Measurements from ENCODE around the gene SYT14. TPM values are rescaled to one million over a fixed set of nuclear protein-coding genes. Genes with fewer than 3 reads are reported as not detected.

The SYT14 gene
- total RNA-seq, 2 donors from 2014 or later: 6.2 to 7.1 TPM

DNA sequence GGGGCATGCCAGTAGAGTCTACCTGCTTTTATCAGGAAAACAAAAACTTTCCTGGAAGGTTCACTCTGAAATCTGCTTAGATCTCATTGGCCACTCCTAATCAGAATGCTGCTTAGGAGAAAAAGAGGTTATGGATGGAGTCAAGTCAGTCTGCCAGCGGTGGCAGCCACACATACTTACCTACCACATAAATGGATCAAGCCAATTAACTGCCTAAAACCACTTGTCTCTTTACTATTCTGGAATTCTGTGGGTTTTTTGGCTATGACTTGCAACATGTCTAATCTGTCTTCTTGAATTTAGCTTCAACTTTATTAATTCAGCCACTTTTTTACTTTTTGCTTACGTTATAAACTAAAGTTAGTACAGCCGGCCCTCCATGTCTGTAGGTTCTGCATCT, 154.3 kb downstream of the SYT14 start:
- no peaks in the 10 kb centered on the region for H3K9me3 Mint-ChIP-seq
- H3K4me1 Mint-ChIP-seq: no peaks in the 10 kb centered on the region
- Histone ChIP-seq H3K4me1 (ENCODE audit: control insufficient read depth, insufficient read depth, low read length) (no peaks in the 10 kb centered on the region), H3K27me3 (ENCODE audit: control insufficient read depth, insufficient read depth, low read length, poor library complexity, severe bottlenecking) (no peaks in the 10 kb centered on the region), H3K36me3 (ENCODE audit: control insufficient read depth, insufficient read depth, low read length) (no peaks in the 10 kb centered on the region), H3K9me3 (ENCODE audit: control insufficient read depth, low read length) (no peaks in the 10 kb centered on the region), H3K27ac (ENCODE audit: low read depth, low read length) (no peak overlapping the region), H3K4me3 (ENCODE audit: low read length) (no peak overlapping the region), H3K9ac (ENCODE audit: extremely low read depth, low read length, poor library complexity, severe bottlenecking) (no peak overlapping the region)
- H3K36me3 Mint-ChIP-seq (ENCODE audit: low read depth): peaks cover 2% of the 10 kb centered on the region
- H3K4me3 Mint-ChIP-seq: no peak overlapping the region
- TF ChIP-seq, protein P1, sequence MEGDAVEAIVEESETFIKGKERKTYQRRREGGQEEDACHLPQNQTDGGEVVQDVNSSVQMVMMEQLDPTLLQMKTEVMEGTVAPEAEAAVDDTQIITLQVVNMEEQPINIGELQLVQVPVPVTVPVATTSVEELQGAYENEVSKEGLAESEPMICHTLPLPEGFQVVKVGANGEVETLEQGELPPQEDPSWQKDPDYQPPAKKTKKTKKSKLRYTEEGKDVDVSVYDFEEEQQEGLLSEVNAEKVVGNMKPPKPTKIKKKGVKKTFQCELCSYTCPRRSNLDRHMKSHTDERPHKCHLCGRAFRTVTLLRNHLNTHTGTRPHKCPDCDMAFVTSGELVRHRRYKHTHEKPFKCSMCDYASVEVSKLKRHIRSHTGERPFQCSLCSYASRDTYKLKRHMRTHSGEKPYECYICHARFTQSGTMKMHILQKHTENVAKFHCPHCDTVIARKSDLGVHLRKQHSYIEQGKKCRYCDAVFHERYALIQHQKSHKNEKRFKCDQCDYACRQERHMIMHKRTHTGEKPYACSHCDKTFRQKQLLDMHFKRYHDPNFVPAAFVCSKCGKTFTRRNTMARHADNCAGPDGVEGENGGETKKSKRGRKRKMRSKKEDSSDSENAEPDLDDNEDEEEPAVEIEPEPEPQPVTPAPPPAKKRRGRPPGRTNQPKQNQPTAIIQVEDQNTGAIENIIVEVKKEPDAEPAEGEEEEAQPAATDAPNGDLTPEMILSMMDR (conservative IDR thresholded peaks at IDR 0.05): no peak
- H3K27me3 Mint-ChIP-seq (ENCODE audit: insufficient read depth): no peaks in the 10 kb centered on the region
- WGBS, 2 experiments (ENCODE audit: insufficient coverage in 1 of 2, insufficient read length in 1 of 2): 97% methylated on average over 2 of the region's 3 CpGs; no CpG with 5 or more reads in 1 of the 2 experiments
- no peak for DNase-seq
- no peak overlapping the region for H3K27ac Mint-ChIP-seq

GRCh38 chr1:210093461-210093860, 155.4 kb downstream of the SYT14 start:
- no peaks in the 10 kb centered on the region for H3K9me3 ChIP-seq (ENCODE audit: control insufficient read depth, low read length)
- no peak overlapping the region for H3K4me3 ChIP-seq (ENCODE audit: low read length)
- H3K36me3 ChIP-seq (ENCODE audit: control insufficient read depth, insufficient read depth, low read length): no peaks in the 10 kb centered on the region
- H3K27ac ChIP-seq (ENCODE audit: low read depth, low read length): no peak overlapping the region
- Mint-ChIP-seq H3K4me3 (no peak overlapping the region), H3K9me3 (no peaks in the 10 kb centered on the region), H3K27me3 (ENCODE audit: insufficient read depth) (no peaks in the 10 kb centered on the region), H3K36me3 (ENCODE audit: low read depth) (peaks cover 6% of the 10 kb centered on the region), H3K27ac (no peak overlapping the region), H3K4me1 (no peaks in the 10 kb centered on the region)
- H3K9ac ChIP-seq (ENCODE audit: extremely low read depth, low read length, poor library complexity, severe bottlenecking): no peak overlapping the region
- DNase-seq: no peak
- TF ChIP-seq, protein P1 (conservative IDR thresholded peaks at IDR 0.05): no peak
- H3K4me1 ChIP-seq (ENCODE audit: control insufficient read depth, insufficient read depth, low read length): no peaks in the 10 kb centered on the region
- no peaks in the 10 kb centered on the region for H3K27me3 ChIP-seq (ENCODE audit: control insufficient read depth, insufficient read depth, low read length, poor library complexity, severe bottlenecking)
- WGBS, 2 experiments (ENCODE audit: insufficient coverage in 1 of 2, insufficient read length in 1 of 2): 89 to 97% methylated on average over 1 to 3 of the region's 3 CpGs

DNA sequence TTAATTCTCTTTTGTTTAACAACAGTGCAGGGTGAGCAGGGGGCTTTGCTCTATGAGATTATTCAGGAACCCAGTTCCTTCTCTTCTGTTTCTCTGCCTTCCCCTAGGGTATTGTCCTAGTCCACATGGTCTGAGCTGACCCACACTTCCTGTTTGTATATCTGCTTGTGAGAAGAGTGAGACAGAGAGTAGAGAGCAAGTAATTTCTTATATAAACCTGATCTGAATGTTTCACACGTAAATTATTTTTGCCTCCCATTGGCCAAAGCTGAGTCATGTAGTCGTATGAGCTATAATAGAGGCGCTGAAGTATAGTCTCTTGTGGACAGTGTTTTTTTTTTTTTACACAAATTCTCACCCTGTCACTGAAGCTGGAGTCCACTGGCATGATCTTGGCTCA, 160.3 kb downstream of the SYT14 start:
- Mint-ChIP-seq H3K27me3 (ENCODE audit: insufficient read depth) (no peaks in the 10 kb centered on the region), H3K4me3 (no peak overlapping the region), H3K27ac (no peak overlapping the region), H3K9me3 (no peaks in the 10 kb centered on the region), H3K36me3 (ENCODE audit: low read depth) (peaks cover 7% of the 10 kb centered on the region), H3K4me1 (no peaks in the 10 kb centered on the region)
- H3K27me3 ChIP-seq (ENCODE audit: control insufficient read depth, insufficient read depth, low read length, poor library complexity, severe bottlenecking): no peaks in the 10 kb centered on the region
- WGBS, 2 experiments (ENCODE audit: insufficient coverage in 1 of 2, insufficient read length in 1 of 2): 63 to 90% methylated on average over 2 to 3 of the region's 3 CpGs
- no peak overlapping the region for H3K4me3 ChIP-seq (ENCODE audit: low read length)
- no peaks in the 10 kb centered on the region for H3K36me3 ChIP-seq (ENCODE audit: control insufficient read depth, insufficient read depth, low read length)
- no peak overlapping the region for H3K27ac ChIP-seq (ENCODE audit: low read depth, low read length)
- no peaks in the 10 kb centered on the region for H3K4me1 ChIP-seq (ENCODE audit: control insufficient read depth, insufficient read depth, low read length)
- no peaks in the 10 kb centered on the region for H3K9me3 ChIP-seq (ENCODE audit: control insufficient read depth, low read length)
- no peak overlapping the region for H3K9ac ChIP-seq (ENCODE audit: extremely low read depth, low read length, poor library complexity, severe bottlenecking)
- DNase-seq: no peak
- TF ChIP-seq, protein P1 (conservative IDR thresholded peaks at IDR 0.05): no peak
